ENCODE data around the gene PDZD2.
"Not testable (repeated sequence)": the region's sequence is repeated elsewhere in the genome, so short reads cannot be mapped to it uniquely, and the experiment has no call there.

Gene PDZD2

DNA sequence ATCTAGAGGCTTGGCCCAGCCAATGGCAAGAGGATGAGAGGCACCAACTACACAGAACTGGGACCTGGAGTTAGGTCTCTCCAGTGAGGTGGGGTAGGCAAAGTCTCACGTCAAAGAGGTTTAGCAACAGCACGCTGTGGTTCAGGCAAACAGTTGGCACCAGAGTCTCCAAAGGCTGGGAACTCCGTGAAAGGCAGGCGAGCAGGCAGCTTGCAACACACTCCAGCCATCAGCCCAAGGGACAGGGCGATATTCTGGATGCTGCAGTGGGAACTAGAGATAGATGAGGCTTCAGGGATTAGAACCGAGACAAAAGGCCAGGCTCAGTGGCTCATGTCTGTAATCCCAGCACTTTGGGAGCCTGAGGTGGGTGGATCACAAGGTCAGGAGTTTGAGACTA is 129.1 kb downstream of the PDZD2 start:
- no peaks in the 10 kb centered on the region for H3K9me3 ChIP-seq (ENCODE audit: severe bottlenecking)
- no peak for DNase-seq
- TF ChIP-seq, protein P1, sequence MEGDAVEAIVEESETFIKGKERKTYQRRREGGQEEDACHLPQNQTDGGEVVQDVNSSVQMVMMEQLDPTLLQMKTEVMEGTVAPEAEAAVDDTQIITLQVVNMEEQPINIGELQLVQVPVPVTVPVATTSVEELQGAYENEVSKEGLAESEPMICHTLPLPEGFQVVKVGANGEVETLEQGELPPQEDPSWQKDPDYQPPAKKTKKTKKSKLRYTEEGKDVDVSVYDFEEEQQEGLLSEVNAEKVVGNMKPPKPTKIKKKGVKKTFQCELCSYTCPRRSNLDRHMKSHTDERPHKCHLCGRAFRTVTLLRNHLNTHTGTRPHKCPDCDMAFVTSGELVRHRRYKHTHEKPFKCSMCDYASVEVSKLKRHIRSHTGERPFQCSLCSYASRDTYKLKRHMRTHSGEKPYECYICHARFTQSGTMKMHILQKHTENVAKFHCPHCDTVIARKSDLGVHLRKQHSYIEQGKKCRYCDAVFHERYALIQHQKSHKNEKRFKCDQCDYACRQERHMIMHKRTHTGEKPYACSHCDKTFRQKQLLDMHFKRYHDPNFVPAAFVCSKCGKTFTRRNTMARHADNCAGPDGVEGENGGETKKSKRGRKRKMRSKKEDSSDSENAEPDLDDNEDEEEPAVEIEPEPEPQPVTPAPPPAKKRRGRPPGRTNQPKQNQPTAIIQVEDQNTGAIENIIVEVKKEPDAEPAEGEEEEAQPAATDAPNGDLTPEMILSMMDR (IDR thresholded peaks at IDR 0.05; ENCODE audit: low read depth, low read length), result no peak
- H3K27me3 ChIP-seq (ENCODE audit: insufficient read depth, low read depth, severe bottlenecking), result no peaks in the 10 kb centered on the region
- H3K4me3 ChIP-seq (ENCODE audit: low read depth, low read length), result no peak overlapping the region
- no peaks in the 10 kb centered on the region for H3K36me3 ChIP-seq
- no peak overlapping the region for H3K27ac ChIP-seq

DNA sequence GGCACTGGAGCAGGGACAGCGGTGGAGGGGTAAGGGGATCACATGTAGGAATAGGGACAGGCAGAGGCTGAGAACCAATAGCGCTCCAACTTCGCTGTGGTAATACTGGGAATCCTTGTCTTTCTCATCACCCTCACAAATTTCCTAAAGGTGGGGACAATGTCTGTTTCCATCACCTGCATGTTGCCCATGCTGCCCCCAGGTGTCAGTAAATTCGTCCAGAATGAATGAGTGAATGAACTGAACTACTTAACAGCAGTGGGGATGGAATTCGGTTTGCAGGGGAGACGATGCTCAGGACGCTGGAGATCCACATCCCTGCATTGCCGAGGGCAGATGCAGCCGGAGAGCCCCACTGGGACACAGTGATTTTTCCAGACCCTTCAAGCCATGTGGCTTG is 129.9 kb downstream of the PDZD2 start:
- Histone ChIP-seq H3K27ac (no peak overlapping the region), H3K9me3 (ENCODE audit: severe bottlenecking) (no peaks in the 10 kb centered on the region), H3K36me3 (no peaks in the 10 kb centered on the region), H3K27me3 (ENCODE audit: insufficient read depth, low read depth, severe bottlenecking) (no peaks in the 10 kb centered on the region), H3K4me3 (ENCODE audit: low read depth, low read length) (no peak overlapping the region)
- TF ChIP-seq, protein P1 (IDR thresholded peaks at IDR 0.05; ENCODE audit: low read depth, low read length), result no peak
- DNase-seq, result no peak

DNA sequence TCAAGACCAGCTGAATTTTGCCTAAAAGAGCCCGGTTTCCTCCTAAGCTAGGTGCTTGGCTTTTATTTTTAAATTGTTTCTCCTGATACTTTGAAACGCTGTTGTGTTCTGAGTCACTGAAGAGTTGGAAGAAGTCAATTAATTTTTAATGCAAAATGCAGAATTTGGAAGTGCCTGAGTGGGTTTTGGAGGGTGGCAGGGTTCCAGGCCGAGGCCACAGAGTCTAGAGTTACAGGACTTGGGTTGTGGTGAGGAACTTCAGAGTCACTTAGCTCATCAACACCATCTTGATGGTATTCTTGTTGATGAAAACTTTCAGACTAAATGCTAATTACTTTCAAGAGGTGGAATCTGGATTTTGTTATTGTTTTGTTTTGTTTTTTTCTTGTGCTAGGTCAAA is 130.6 kb downstream of the PDZD2 start:
- Histone ChIP-seq H3K9me3 (ENCODE audit: severe bottlenecking) (no peaks in the 10 kb centered on the region), H3K27me3 (ENCODE audit: insufficient read depth, low read depth, severe bottlenecking) (no peaks in the 10 kb centered on the region), H3K4me3 (ENCODE audit: low read depth, low read length) (no peak overlapping the region), H3K36me3 (no peaks in the 10 kb centered on the region), H3K27ac (no peak overlapping the region)
- DNase-seq, result no peak
- TF ChIP-seq, protein P1 (IDR thresholded peaks at IDR 0.05; ENCODE audit: low read depth, low read length), result no peak

DNA sequence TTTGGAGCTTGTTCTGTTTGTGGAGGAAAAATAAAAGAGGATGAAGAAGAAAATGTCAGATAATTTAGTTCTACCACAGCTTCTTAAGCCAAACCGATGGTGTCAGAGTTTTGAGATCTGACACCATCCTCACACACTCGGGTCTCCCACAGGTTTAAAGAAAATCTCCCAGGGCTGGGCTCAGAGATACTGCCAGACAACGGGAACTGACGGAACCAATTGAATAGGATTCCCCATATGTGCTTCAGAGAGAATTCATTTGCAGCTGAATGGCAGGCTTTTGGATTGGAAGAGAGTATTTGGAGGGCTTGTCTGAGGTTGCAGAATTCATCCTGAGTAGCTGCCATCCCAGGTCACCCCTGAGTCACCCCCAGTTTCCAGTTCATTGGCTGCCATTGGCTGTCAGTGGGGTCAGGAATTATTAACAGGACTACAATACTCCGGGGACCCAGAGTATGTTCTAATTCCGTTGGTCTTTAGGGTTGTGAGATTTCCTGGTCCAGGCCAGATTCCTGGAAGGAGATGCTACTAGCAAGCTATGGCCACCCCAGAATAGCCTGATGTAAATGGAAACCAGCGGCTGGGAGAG is 131.3 kb downstream of the PDZD2 start:
- Histone ChIP-seq H3K4me3 (ENCODE audit: low read depth, low read length) (no peak overlapping the region), H3K9me3 (ENCODE audit: severe bottlenecking) (no peaks in the 10 kb centered on the region), H3K36me3 (no peaks in the 10 kb centered on the region), H3K27ac (no peak overlapping the region), H3K27me3 (ENCODE audit: insufficient read depth, low read depth, severe bottlenecking) (no peaks in the 10 kb centered on the region)
- no peak for DNase-seq
- TF ChIP-seq, protein P1 (IDR thresholded peaks at IDR 0.05; ENCODE audit: low read depth, low read length), result no peak

DNA sequence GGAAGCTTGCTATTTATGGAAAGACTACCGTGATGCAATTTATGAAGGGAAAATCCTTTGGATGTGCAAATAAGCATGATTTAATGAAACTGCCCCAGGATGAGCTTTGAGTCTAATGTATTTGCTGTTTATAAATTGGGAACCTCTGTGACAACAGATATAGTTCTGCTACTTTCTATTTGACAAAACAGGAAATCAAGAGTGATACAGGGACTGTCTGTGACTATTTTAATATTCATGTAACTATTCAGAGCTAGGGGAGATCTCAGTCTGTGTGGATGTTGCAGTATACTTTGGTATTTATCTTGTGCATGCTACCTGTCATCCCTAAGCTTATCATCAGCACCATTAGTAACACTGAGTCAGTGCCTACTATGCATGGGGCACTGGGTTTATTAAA is 132.1 kb downstream of the PDZD2 start:
- no peak for DNase-seq
- Histone ChIP-seq H3K9me3 (ENCODE audit: severe bottlenecking) (no peaks in the 10 kb centered on the region), H3K27me3 (ENCODE audit: insufficient read depth, low read depth, severe bottlenecking) (no peaks in the 10 kb centered on the region), H3K27ac (no peak overlapping the region), H3K36me3 (no peaks in the 10 kb centered on the region), H3K4me3 (ENCODE audit: low read depth, low read length) (no peak overlapping the region)
- TF ChIP-seq, protein P1 (IDR thresholded peaks at IDR 0.05; ENCODE audit: low read depth, low read length), result no peak

DNA sequence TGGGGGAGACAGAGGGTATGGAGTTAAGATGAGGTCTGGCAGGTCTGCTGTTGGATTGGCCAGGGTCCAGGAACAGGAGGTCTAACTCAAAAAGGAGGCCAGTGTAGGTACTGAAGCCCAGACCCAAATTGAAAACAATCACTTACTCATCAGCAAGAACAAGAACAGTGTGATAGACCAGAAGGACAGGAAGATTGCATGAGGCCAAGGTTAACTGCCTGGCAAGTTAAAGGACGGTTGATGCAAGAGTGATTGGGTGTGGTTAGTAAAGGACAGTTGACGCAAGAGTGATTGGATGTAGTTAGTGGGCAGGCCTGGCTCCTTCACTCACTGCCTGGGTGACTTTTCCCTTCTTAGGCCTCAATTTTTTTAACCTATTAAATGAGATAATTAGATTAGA is 132.6 kb downstream of the PDZD2 start:
- DNase-seq, result no peak
- no peak overlapping the region for H3K27ac ChIP-seq
- no peaks in the 10 kb centered on the region for H3K27me3 ChIP-seq (ENCODE audit: insufficient read depth, low read depth, severe bottlenecking)
- no peaks in the 10 kb centered on the region for H3K36me3 ChIP-seq
- H3K9me3 ChIP-seq (ENCODE audit: severe bottlenecking), result no peaks in the 10 kb centered on the region
- no peak overlapping the region for H3K4me3 ChIP-seq (ENCODE audit: low read depth, low read length)
- TF ChIP-seq, protein P1 (IDR thresholded peaks at IDR 0.05; ENCODE audit: low read depth, low read length), result no peak

DNA sequence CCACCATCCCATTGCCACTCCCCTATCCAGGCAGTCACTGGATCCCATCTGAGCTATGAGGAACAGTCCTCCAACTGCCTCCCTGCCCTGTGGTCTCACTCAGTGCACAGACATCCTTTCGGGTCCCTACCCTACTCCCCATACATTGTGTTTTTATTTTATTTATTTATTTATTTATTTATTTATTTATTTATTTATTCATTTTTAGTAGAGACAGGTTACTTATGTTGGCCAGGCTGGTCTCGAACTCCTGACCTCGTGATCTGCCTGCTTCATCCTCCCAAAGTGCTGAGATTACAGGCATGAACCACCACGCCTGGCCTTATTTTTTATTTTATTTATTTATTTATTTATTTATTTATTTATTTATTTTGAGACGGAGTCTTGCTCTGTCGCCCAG is 137.4 kb downstream of the PDZD2 start:
- not testable (repeated sequence) for DNase-seq; H3K27me3 ChIP-seq (ENCODE audit: insufficient read depth, low read depth, severe bottlenecking); H3K4me3 ChIP-seq (ENCODE audit: low read depth, low read length)

More for the DNA sequence above, 137.4 kb downstream of the PDZD2 start:
- H3K36me3 ChIP-seq; H3K27ac ChIP-seq; H3K9me3 ChIP-seq (ENCODE audit: severe bottlenecking): not testable (repeated sequence)

Measured in WERI-Rb-1 (cell line).